Thyroid gland (tissue), 4 donors: ENCODE measurements around the gene KCNAB1.

Experiments used
- CTCF ChIP-seq, 6 experiments: fragments of 200-600 bp in 3 of 6; fragments of 450-650 bp in 3 of 6; sonication (generic) in 3 of 6; IDR thresholded peaks; one replicate each; pipeline ENCODE4 v1.5.1; 2016 to 2019; ENCODE audit warnings: antibody characterized with exemption in 6 of 6, mild to moderate bottlenecking in 2 of 6, inconsistent platforms in 1 of 6, moderate library complexity in 1 of 6
- POLR2A ChIP-seq, 2 donors: fragments of 450-650 bp; IDR thresholded peaks; one replicate each; pipeline ENCODE4 v1.6.1; 2017; ENCODE audit warnings: antibody characterized with exemption in 2 of 2, mild to moderate bottlenecking in 2 of 2, moderate library complexity in 1 of 2

DNA sequence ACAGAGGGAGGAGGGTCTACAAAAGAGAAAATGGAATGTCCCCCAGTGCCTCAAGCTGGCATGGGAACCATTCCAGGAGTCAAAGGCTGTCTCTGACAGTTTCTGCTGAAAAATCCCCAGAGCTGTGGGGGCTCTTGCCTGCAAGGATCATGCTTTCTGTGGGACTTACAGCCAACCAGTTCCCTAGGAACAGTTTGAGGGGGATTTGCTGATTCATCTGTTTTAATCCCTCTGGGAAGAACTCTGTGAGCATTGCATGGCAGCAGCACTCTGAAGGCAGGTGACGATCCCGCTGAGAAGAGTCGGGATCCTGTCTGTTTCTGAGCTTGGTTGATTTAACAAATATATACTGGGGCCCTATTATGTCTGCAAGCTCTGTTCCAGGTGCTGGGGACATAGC lies 258.5 kb downstream of the KCNAB1 start:
- TF ChIP-seq CTCF (IDR thresholded peaks at IDR 0.05): no peak
- no peak for TF ChIP-seq POLR2A (IDR thresholded peaks at IDR 0.05)
